ENCODE measurements around the gene LRTM1. TPM values are rescaled to one million over a fixed set of nuclear protein-coding genes. Genes with fewer than 3 reads are reported as not detected.

Gene LRTM1
- total RNA-seq, 2 donors from 2014 or later = not detected

DNA sequence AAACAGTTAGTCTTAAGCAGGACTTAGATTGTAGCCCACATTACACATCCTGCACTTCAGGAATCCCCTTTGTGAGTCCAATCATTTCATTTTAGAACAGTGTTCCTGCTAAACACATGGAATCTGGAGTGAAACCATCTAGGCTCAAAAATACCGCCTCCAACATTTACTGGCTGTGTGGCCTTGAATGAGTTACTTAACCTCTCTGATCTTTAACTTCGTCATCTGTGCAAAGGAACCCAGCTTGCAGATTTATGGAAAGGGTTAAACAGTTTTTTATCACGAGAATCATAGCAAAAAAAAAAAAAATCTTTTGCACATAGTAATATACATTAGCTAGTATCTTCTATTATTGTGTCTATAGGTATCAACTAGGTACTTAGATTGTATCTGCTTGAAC is 8.0 kb upstream of the LRTM1 start:
- H3K4me3 ChIP-seq = no peak overlapping the region
- TF ChIP-seq, protein P1, sequence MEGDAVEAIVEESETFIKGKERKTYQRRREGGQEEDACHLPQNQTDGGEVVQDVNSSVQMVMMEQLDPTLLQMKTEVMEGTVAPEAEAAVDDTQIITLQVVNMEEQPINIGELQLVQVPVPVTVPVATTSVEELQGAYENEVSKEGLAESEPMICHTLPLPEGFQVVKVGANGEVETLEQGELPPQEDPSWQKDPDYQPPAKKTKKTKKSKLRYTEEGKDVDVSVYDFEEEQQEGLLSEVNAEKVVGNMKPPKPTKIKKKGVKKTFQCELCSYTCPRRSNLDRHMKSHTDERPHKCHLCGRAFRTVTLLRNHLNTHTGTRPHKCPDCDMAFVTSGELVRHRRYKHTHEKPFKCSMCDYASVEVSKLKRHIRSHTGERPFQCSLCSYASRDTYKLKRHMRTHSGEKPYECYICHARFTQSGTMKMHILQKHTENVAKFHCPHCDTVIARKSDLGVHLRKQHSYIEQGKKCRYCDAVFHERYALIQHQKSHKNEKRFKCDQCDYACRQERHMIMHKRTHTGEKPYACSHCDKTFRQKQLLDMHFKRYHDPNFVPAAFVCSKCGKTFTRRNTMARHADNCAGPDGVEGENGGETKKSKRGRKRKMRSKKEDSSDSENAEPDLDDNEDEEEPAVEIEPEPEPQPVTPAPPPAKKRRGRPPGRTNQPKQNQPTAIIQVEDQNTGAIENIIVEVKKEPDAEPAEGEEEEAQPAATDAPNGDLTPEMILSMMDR (IDR thresholded peaks at IDR 0.05) = no peak
- DNase-seq (ENCODE audit: low spot score) (no peak), ATAC-seq (ENCODE audit: insufficient number of reproducible peaks, low FRiP score, low read depth) (no peak)
- no peak overlapping the region for H3K27ac ChIP-seq
- H3K27me3 ChIP-seq (replicated peaks; ENCODE audit: insufficient read depth) = no peaks in the 10 kb centered on the region
- H3K36me3 ChIP-seq = no peaks in the 10 kb centered on the region
- H3K4me1 ChIP-seq (ENCODE audit: control insufficient read depth in 1 of 2, low read depth in 2 of 2) = no peaks in the 10 kb centered on the region
- no peaks in the 10 kb centered on the region for H3K9me3 ChIP-seq

DNA sequence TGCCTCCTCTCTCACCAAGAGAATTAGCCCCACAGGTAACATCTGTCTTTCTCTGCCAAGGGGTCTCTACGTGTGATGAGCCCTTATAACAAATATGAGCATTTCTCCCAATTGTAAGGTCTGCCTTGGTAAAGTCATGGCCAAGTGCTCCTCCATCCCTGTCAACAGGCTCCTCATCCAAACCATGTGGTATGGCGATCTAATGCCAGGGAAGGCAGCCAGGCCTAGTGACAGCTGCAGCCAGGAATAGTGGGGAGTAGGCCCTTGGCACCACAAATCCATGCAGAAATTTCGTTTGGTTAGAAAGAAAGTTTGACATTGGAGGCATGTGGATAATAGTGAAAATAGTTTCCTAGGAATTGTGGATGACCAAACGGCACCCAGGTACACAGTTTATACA is 4.7 kb upstream of the LRTM1 start:
- H3K36me3 ChIP-seq = no peaks in the 10 kb centered on the region
- H3K27me3 ChIP-seq (replicated peaks; ENCODE audit: insufficient read depth) = no peaks in the 10 kb centered on the region
- ATAC-seq (ENCODE audit: insufficient number of reproducible peaks, low FRiP score, low read depth) (no peak), DNase-seq (ENCODE audit: low spot score) (no peak)
- no peak overlapping the region for H3K4me3 ChIP-seq
- H3K27ac ChIP-seq = no peak overlapping the region
- H3K9me3 ChIP-seq = no peaks in the 10 kb centered on the region
- no peaks in the 10 kb centered on the region for H3K4me1 ChIP-seq (ENCODE audit: control insufficient read depth in 1 of 2, low read depth in 2 of 2)
- TF ChIP-seq, protein P1 (IDR thresholded peaks at IDR 0.05) = no peak

DNA sequence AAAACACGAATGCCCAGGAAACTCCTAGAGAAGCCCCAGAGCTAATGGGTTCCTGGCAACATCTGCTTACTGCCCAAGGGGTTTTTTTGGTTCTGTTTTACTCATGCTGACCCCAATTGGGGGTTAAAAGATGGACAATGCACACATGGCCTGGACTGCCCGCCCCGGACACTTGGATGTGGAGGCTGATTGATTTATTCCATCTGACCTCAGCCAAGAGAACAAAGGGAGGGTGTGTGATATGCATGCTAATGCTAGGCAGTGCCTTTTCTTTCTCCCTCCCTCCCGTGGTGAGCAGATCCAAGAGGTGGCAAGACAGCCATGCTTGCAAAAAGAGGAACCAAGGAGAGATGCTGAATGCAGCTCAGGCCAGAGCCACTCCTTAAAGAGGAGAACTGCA is 3.3 kb upstream of the LRTM1 start:
- TF ChIP-seq, protein P1 (IDR thresholded peaks at IDR 0.05) = no peak
- DNase-seq (ENCODE audit: low spot score) (no peak), ATAC-seq (ENCODE audit: insufficient number of reproducible peaks, low FRiP score, low read depth) (no peak)
- Histone ChIP-seq H3K36me3 (no peaks in the 10 kb centered on the region), H3K4me3 (no peak overlapping the region), H3K4me1 (ENCODE audit: control insufficient read depth in 1 of 2, low read depth in 2 of 2) (no peaks in the 10 kb centered on the region), H3K27me3 (replicated peaks; ENCODE audit: insufficient read depth) (no peaks in the 10 kb centered on the region), H3K9me3 (no peaks in the 10 kb centered on the region), H3K27ac (no peak overlapping the region)

DNA sequence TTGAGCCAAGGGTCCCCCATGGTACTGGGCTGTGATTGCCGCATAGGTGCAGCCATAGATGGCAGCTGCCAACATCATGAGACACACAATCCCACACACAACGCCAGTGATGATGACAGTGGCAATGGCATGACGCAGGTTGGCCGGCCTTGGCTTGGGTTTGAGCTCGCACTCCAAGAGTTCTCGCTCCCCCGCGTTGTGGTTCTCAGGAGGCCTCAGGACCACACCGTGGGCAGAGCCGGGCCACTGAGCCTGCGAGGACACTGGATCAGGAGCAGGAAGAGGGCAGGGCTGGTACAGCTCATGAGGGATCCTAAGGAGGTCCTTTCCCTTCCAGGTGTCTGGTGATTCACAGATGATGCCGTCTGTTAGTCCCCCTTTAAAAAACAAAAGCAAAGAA is 9.3 kb downstream of the LRTM1 start:
- TF ChIP-seq, protein P1 (IDR thresholded peaks at IDR 0.05) = no peak
- Histone ChIP-seq H3K4me3 (no peak overlapping the region), H3K27ac (no peak overlapping the region), H3K27me3 (replicated peaks; ENCODE audit: insufficient read depth) (no peaks in the 10 kb centered on the region), H3K4me1 (ENCODE audit: control insufficient read depth in 1 of 2, low read depth in 2 of 2) (no peaks in the 10 kb centered on the region), H3K36me3 (no peaks in the 10 kb centered on the region), H3K9me3 (no peaks in the 10 kb centered on the region)
- DNase-seq (ENCODE audit: low spot score) (no peak), ATAC-seq (ENCODE audit: insufficient number of reproducible peaks, low FRiP score, low read depth) (no peak)

DNA sequence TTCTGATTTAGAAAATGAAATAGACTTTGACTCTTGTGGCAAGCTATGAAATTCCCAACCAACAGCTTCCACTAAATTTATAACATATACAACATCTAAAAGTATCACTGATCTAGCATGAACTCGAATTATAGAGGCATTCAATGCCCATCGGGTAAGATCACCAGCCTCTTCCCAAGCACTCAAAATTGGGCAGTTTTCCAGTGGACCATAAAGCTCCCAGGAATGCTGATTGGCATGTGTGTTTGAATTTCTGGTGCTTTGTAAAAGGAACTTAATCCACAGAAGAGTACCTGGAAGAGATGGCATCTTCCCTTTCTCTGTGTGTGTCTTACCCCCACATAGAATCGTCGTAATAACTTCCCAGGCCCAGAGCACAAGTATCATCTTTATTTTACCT is 10.0 kb downstream of the LRTM1 start:
- TF ChIP-seq, protein P1 (IDR thresholded peaks at IDR 0.05) = no peak
- Histone ChIP-seq H3K9me3 (no peaks in the 10 kb centered on the region), H3K27me3 (replicated peaks; ENCODE audit: insufficient read depth) (no peaks in the 10 kb centered on the region), H3K4me1 (ENCODE audit: control insufficient read depth in 1 of 2, low read depth in 2 of 2) (no peaks in the 10 kb centered on the region), H3K4me3 (no peak overlapping the region), H3K27ac (no peak overlapping the region), H3K36me3 (no peaks in the 10 kb centered on the region)
- ATAC-seq (ENCODE audit: insufficient number of reproducible peaks, low FRiP score, low read depth) (no peak), DNase-seq (ENCODE audit: low spot score) (no peak)
